ENCODE data around the gene COLEC12.

Gene COLEC12

GRCh38 chr18:446941-447560, 53.5 kb downstream of the COLEC12 start:
- DNase-seq (ENCODE audit: low read depth, low spot score): no peak

GRCh38 chr18:445055-445454, 55.4 kb downstream of the COLEC12 start:
- DNase-seq (ENCODE audit: low read depth, low spot score): no peak

DNA sequence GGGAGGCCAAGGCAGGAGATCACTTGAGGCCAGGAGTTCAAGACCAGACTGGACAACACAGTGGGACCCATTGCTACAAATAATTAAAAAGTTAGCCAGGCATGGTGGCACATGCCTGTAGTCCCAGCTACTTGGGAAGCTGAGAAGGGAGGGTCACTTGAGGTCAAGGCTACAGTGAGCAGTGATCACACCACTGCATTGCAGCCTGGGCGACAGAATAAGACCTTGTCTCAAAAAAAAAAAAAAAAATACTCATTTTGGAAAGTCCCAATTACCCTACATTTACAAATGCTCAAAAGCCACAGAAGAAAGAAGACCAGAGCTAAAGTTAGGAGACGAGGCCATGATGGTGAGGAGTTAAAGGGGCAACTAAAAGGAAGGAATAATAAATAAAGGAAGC, 61.9 kb downstream of the COLEC12 start:
- no peak for DNase-seq (ENCODE audit: low read depth, low spot score)

- DNase-seq (ENCODE audit: low read depth, low spot score): no peak
Observed at GRCh38 chr18:435940-436339, 64.6 kb downstream of the COLEC12 start.

DNA sequence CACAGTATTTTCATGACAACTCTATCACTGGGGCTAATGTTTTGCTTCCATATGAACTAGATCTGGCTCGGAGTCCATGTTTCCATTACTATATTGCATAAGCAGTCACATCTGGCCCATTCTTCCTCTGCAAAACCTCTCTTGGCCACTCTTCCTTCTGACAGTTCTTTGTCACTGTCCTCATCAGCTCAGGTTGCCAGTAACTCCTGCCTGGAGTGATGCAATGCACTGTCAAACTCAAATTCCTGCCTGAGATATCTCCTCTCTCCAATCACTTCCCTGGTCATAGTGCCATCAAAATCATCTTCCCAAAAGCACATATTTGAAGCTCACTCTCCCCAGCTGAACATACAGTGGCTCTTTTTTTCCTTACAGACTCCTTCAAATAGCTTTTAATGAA, 66.1 kb downstream of the COLEC12 start:
- no peak for DNase-seq (ENCODE audit: low read depth, low spot score)

GRCh38 chr18:433960-434359, 66.5 kb downstream of the COLEC12 start:
- no peak for DNase-seq (ENCODE audit: low read depth, low spot score)

- no peak for DNase-seq (ENCODE audit: low read depth, low spot score)
Observed at GRCh38 chr18:433298-433697, 67.2 kb downstream of the COLEC12 start.

GRCh38 chr18:432791-433190, 67.7 kb downstream of the COLEC12 start:
- no peak for DNase-seq (ENCODE audit: low read depth, low spot score)

- no peak for DNase-seq (ENCODE audit: low read depth, low spot score)
Observed at GRCh38 chr18:429030-429429, 71.5 kb downstream of the COLEC12 start.

- no peak for DNase-seq (ENCODE audit: low read depth, low spot score)
Observed at GRCh38 chr18:427005-427404, 73.5 kb downstream of the COLEC12 start.

DNA sequence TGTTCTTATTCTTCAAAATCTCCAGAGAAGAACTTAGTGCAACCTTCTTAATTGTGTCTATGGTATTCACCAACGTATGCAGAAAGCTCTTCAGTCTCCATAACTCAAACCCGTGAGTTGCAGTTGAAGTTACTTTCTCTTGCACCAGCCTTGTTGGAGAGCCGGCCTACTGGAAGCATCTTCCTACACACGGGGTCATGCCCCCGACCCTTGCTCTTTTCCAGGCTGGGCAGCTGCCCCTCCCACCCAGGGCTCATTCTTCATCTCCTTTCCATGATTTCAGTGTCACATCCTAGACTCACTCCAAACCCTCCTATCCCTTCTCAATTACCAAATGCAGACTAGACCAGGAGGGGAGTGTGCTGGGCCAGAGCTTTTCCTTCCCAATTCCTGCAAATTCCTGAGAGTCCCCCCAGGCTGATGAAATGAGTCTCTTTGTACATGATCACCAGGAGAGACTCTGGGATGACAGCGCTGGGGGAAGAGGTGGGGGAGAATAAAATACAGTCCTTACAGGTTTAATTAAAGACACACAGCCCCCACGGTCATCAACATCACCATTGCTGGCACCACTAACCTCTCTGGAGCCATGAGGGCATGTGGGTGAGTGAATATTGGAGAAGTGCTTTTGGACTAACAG, 75.3 kb downstream of the COLEC12 start:
- peak; percentile 11 for DNase-seq (ENCODE audit: low read depth, low spot score)

DNA sequence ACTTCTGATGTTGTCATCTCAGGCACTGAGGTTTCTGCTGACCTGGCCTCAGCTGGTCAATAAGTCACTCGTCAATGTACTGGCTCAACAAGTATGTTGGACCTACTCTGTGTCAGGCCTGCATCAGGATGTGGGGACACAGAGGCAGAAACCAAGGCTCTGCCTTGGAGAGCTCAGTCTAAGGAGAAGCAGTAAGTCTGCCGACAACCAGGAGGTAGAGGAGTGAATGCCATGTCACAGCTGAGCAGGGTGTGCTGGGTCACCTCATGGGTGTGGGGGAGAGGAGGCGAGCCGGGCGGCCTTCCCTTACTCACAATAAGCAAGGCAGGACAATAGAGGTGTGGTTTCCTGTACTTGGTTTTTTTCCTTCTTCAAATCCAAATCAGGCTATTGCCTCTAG, 75.8 kb downstream of the COLEC12 start:
- no peak for DNase-seq (ENCODE audit: low read depth, low spot score)

GRCh38 chr18:424071-424661, 76.3 kb downstream of the COLEC12 start:
- no peak for DNase-seq (ENCODE audit: low read depth, low spot score)

- DNase-seq (ENCODE audit: low read depth, low spot score): no peak
Observed at GRCh38 chr18:422966-423365, 77.5 kb downstream of the COLEC12 start.

- peak; percentile 32 for DNase-seq (ENCODE audit: low read depth, low spot score)
Observed at GRCh38 chr18:421247-422155, 79.0 kb downstream of the COLEC12 start.

DNA sequence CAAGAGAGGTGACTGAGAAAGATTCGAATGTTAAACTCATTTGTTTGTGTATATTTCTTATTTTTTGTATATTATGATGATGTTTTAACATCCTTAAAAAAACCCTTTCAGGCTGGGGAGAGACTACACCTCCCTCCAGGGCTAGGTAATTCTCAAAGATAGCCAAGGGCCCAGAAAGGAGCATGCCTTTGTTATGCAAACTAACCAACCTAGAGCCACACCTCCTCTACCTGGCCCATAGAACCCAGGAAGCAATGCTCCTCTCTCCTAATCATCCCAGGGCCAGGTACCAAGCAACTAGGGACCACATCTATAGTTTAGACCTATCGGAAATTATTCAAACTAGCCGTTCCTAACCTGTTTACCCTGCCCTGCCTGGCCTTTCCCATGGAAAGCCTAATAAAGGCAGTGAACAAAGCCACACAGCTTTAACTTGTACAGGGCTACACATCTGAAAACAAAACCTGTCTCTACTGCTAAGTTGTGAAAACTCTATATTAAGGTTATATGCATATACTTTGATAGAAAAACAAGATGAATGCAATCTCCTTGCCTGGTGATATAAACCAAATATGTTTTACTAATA, 79.7 kb downstream of the COLEC12 start:
- peak; percentile 63 for DNase-seq (ENCODE audit: low read depth, low spot score)

- no peak for DNase-seq (ENCODE audit: low read depth, low spot score)
Observed at GRCh38 chr18:419541-420175, 80.8 kb downstream of the COLEC12 start.

- DNase-seq (ENCODE audit: low read depth, low spot score): no peak
Observed at GRCh38 chr18:417495-417894, 83.0 kb downstream of the COLEC12 start.

GRCh38 chr18:416930-417329, 83.6 kb downstream of the COLEC12 start:
- DNase-seq (ENCODE audit: low read depth, low spot score): no peak

DNA sequence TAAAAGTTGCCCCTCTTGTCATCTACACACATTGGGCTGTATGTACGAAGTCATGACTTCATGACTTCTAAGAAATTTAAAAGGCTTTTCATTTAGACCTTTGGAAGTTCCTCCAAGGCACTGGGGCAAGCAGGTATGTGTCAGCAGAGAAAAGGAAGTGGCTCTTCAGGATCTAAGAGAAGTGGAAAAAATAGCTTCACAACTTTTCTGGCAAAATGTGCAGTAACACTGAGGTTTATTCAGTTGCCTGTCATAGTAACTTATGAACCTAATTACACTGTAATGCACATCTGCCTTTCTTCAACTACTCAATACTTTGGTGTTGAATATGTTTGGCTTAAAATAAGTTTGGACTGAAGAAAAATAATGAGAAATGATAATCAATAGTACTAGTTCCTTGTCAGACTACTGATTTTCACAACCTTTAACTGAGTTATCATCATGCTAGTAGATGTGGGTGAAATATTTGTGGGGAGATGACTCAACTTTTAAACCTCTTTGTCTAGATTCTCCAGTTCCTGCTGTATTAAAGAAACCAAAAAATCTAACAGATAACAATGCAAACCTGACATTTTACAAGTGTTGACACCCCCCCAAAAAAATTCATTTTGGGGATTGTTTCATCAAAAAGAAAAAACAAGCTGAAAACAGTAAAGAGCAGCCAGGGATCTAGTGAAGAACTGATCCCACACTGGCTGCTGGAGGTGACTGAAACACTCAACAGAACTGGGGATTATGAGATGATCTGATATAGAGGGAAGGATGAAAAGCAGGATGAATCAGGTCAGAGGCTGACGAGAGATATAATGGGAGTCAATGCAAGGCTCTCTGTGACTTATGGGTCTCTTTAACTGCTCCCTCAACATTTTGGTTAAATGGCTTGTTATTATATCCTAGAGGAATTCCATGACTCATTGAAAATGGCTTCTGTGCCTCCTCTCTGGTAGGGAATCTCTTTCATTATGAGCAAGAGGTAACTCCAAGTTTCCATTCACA, 84.6 kb downstream of the COLEC12 start:
- no peak for DNase-seq (ENCODE audit: low read depth, low spot score)
